GM21619 (cell line): ENCODE results near the gene KCNMA1.
"Not testable (repeated sequence)": the region's sequence is repeated elsewhere in the genome, so short reads cannot be mapped to it uniquely, and the experiment has no call there.

Experiments used
- ATAC-seq: cut with Tn5 transposase; IDR thresholded peaks from one replicate; pipeline ENCODE4 v1.9.1; 2021; ENCODE audit not compliant: unreplicated experiment

KCNMA1 gene

GRCh38 chr10:77608281-77608680, 29.3 kb downstream of the KCNMA1 start:
- ATAC-seq = no peak

- no peak for ATAC-seq
These were observed 30.9 kb downstream of the KCNMA1 start for GRCh38 chr10:77606751-77607150.

DNA sequence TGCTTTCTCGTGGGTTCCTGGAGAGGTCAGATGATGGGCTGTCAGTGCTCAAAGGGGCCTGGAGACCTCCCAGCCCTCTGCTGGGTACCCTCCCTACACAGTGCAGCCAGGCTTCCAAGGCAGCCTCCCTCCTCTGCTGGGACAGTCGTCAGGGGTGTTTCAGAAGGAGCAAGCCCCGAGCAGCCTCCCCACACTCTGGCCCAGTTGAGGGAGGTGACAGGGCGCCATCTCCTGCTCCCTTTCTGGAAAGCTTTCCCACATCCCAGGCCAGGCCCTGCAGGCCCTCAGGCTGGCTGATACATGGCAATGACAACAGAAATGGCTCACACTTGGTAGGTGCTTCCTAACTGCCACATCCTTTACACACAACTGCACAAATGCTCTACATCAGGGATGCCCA, 32.1 kb downstream of the KCNMA1 start:
- no peak for ATAC-seq

- no peak for ATAC-seq
These were observed 32.7 kb downstream of the KCNMA1 start for GRCh38 chr10:77604941-77605351.

- ATAC-seq = no peak
These were observed 33.5 kb downstream of the KCNMA1 start for GRCh38 chr10:77604063-77604462.

GRCh38 chr10:77603534-77603927, 34.1 kb downstream of the KCNMA1 start:
- no peak for ATAC-seq

GRCh38 chr10:77602913-77603533, 34.6 kb downstream of the KCNMA1 start:
- ATAC-seq = no peak

- ATAC-seq = no peak
These were observed 35.2 kb downstream of the KCNMA1 start for GRCh38 chr10:77602231-77602912.

- ATAC-seq = no peak
These were observed 36.1 kb downstream of the KCNMA1 start for GRCh38 chr10:77601488-77601887.

DNA sequence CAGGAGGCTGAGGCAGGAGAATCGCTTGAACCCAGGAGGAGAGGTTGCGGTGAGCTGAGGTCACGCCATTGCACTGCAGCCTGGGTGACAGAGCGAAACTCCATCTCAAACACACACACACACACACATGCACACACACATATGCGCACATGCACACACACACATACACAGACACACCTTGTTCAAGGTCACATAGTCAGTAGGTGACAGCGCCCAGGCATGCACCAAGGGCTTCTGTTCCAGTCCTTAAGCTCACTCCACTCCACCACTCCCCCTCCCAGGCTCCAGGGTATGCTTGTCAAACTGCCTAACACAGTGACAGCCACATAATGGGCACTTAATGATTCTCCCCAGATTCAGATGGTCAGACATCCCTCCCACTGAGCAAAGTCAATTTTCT, 37.0 kb downstream of the KCNMA1 start:
- ATAC-seq = no peak

GRCh38 chr10:77599651-77600050, 38.0 kb downstream of the KCNMA1 start:
- no peak for ATAC-seq

DNA sequence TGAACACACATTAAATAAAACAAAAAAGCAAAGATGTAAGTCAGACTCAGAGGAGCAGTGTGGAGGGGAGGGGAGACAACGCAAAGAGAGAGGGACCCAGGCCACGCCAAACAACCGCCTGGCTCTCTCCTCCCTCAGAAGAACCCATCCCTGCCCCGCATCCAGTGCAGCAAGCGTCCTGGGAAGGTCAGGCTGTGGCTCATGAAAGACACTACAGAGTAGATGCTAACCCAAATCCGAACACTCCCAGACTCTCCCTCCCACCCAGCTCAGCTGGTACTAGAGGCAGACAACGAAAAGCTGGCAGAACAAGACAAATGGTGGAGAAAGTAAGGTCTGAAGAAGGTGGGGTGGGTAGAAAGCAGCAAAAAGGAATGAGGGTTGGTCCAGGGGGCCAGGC, 39.0 kb downstream of the KCNMA1 start:
- ATAC-seq = no peak

- ATAC-seq = no peak
These were observed 40.0 kb downstream of the KCNMA1 start for GRCh38 chr10:77597560-77597959.

GRCh38 chr10:77594471-77594783, 43.2 kb downstream of the KCNMA1 start:
- ATAC-seq = no peak

- no peak for ATAC-seq
These were observed 43.7 kb downstream of the KCNMA1 start for GRCh38 chr10:77593771-77594470.

- ATAC-seq = no peak
These were observed 44.5 kb downstream of the KCNMA1 start for GRCh38 chr10:77592946-77593636.

DNA sequence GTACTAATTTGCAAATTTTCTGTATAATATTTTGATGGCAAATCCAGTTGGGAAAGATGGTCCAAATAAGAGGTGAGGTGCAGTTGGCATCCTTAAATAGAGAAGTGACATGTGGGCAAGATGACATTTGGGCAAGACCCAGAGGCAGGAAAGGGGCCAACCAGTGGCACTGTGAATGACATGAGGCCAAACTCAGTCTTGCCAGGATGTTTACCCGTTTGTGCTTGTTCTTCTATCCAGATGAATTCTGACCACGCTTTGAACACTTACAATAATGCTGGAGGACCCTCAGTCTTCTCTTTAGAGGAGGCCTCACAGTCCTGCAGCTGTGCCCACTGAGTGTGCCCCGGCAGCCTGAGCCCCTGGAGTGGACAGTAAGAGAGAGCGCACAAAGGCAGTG, 45.1 kb downstream of the KCNMA1 start:
- no peak for ATAC-seq

DNA sequence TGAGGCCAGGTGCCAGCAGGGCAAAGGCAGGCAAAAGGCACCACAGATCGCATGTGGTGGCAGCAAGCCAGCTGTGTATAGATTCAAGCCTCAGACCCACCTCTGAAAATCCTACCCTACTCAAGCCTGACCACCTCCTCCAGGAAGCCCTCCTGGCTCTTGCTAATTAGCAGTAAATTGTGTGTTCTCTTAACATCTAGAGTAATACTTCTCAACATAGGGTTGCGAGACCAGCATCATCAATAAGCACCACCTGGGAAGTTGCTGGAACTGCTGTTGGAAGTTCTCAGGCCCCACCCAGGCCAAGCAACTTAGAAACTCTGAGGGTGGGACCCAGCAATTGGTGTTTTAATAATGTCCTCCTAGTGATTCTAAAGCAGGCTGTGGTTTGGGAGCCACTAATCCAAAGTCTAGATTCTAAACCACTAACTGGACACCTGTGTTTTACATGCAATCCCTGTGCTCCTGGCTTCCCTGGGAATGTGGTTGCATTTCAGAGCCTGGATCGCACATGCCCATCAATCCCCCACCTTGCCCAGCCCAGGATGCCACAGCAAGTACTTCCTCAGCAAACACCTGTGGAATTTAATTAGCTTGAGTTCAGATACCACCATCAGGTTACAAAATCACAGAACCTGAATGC, 46.2 kb downstream of the KCNMA1 start:
- ATAC-seq = no peak

DNA sequence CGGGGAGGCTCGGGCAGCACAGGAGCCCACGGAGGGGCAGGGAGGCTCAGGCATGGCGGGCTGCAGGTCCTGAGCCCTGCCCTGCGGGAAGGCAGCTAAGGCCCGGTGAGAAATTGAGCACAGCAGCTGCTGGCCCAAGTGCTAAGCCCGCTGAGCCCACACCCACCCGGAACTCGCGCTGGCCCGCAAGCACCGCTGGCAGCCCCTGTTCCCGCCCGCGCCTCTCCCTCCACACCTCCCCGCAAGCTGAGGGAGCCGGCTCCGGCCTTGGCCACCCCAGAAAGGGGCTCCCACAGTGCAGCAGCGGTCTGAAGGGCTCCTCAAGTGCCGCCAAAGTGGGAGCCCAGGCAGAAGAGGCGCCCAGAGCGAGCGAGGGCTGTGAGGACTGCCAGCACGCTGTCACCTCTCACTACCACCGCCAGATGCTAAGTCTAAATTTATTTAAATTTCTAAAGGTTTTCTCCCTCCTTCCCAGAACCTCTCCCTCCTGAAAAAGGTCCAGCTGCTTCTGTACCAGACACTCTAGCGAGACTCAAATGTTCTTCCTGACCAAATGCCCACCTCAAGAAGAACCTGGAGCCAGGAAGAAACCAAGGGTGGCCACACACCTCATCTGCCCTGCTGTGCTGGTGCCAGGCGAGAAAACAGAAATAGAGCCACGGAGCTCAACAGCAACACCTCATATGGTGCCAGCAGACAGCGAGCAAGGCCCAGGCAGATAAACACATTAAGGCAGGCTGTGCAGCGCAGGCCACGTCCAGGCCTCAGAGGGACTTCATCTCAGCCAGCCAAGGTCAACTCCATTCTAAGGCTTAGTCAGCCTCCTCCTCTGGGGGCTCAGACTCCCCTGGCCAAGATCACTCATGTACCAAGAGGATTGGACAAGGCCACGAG, 47.0 kb downstream of the KCNMA1 start:
- no peak for ATAC-seq

- not testable (repeated sequence) for ATAC-seq
These were observed 47.9 kb downstream of the KCNMA1 start for GRCh38 chr10:77589703-77590102.
